ENCODE results near the gene C3. TPM values are rescaled to one million over a fixed set of nuclear protein-coding genes. Genes with fewer than 3 reads are reported as not detected.

The C3 gene
- polyA plus RNA-seq, 2 of the 4 experiments (the other 2 are of a cell fraction) = 45.4 to 70.9 TPM

DNA sequence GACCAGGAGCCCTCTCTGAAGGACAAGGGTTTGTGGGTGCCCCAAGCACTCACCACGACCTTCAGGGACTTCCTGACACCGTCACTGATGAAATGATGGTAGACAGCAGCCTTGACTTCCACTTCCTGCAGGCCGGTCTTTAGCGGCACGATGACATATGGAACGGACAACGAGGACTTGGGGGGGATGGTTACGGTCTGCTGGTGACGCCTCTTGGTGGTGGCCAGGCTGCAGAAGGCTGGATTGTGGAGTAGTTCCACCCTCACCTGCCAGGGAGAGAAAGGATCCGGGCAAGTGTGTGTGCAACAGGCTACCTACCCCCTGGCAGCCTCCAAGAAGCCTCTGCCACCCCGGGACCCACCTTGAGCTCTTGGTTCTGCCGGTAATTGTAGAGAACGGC lies 23.2 kb downstream of the C3 start:
- ATAC-seq (no peak), DNase-seq (ENCODE audit: low read depth in 1 of 2, low spot score in 1 of 2) (no peak), FAIRE-seq (no peak)
- POLR2A ChIA-PET = no interaction called here
- whole genome bisulfite sequencing (ENCODE audit: missing lambda C conversion rate) = 92% methylated on average over 12 of the region's 13 CpGs
- Histone ChIP-seq H3K9me3 (no peaks in the 10 kb centered on the region), H3K4me1 (no peaks in the 10 kb centered on the region), H3K4me3 (no peak overlapping the region), H3K27ac (no peak overlapping the region), H3K4me2 (no peak overlapping the region)
- CTCF ChIA-PET = no interaction called here
- TF ChIP-seq, protein P1, sequence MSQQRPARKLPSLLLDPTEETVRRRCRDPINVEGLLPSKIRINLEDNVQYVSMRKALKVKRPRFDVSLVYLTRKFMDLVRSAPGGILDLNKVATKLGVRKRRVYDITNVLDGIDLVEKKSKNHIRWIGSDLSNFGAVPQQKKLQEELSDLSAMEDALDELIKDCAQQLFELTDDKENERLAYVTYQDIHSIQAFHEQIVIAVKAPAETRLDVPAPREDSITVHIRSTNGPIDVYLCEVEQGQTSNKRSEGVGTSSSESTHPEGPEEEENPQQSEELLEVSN (IDR thresholded peaks at IDR 0.05; ENCODE audit: borderline replicate concordance, low read depth) = no peak
- TF ChIP-seq JUNB (IDR thresholded peaks at IDR 0.05) (no peak), MAFK (IDR thresholded peaks at IDR 0.05; ENCODE audit: partially characterized antibody) (no peak), CHD4 (IDR thresholded peaks at IDR 0.05; ENCODE audit: borderline replicate concordance) (no peak), RNF2 (IDR thresholded peaks at IDR 0.05; ENCODE audit: borderline replicate concordance, low read depth) (no peak), TFCP2L1 (CRISPR knock-in tag; IDR thresholded peaks at IDR 0.05) (no peak), RFX5 (IDR thresholded peaks at IDR 0.05) (no peak), ELK1 (IDR thresholded peaks at IDR 0.05; ENCODE audit: low read depth, low read length) (no peak), CBX2 (IDR thresholded peaks at IDR 0.05; ENCODE audit: borderline replicate concordance, low read depth) (no peak), MAX (IDR thresholded peaks at IDR 0.05) (no peak), MYC (IDR thresholded peaks at IDR 0.05; ENCODE audit: borderline replicate concordance, low read length) (no peak), TP53 (CRISPR knock-in tag; IDR thresholded peaks at IDR 0.05) (no peak), CEBPB (IDR thresholded peaks at IDR 0.05) (no peak), KDM1A (IDR thresholded peaks at IDR 0.05; ENCODE audit: low read depth) (no peak), EHF (CRISPR knock-in tag; IDR thresholded peaks at IDR 0.05) (no peak), JUN (IDR thresholded peaks at IDR 0.05) (no peak), RCOR1 (IDR thresholded peaks at IDR 0.05; ENCODE audit: low read depth, low read length) (no peak), FOSL2 (IDR thresholded peaks at IDR 0.05) (no peak), FOSL2 (CRISPR knock-in tag; IDR thresholded peaks at IDR 0.05) (no peak)

DNA sequence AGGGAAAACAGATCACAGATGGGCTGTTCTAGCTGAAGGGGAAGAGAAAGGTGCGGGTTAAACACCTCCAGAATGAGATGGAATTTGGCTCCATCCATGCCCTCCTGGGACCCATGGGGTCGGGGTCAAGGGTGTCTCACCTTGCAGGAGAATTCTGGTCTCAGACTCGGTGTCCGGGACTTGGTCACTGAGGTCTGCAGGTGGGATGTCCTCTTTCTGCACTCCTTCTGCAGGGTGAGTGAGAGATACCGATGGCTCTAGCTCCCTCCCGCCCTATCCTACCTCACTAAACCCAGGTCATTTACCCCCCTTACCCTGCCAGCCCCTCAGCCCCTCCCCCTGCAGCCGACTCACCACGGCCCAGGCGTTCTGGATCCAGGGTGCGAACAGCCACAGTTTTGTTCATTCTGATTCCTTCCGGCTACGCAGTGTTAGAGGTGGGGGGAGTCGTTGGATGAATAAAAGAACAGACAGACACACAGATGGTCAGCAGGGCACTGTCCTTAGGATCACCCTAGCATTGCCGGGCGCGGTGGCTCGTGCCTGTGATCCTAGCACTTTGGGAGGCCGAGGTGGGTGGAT lies 24.1 kb downstream of the C3 start:
- POLR2A ChIA-PET = no interaction called here
- CTCF ChIA-PET = interaction anchor here (0.6 kb wide), 1 partner anchor 65 kb away, joined by 3 read pairs; no protein-coding TSS in a partner anchor
- WGBS (ENCODE audit: missing lambda C conversion rate) = 73% methylated on average over 18 of the region's 18 CpGs

GRCh38 chr19:6694147-6694815 lies 26.2 kb downstream of the C3 start:
- peak in 1 of 2 experiments; percentile 40 for DNase-seq (ENCODE audit: low read depth in 1 of 2, low spot score in 1 of 2)
- peak in 1 of 2 experiments; percentile 63; a peak in 3 of 6 replicates for ATAC-seq
- POLR2A ChIA-PET = no interaction called here
- WGBS (ENCODE audit: missing lambda C conversion rate) = 83% methylated on average over 23 of the region's 25 CpGs
- H3K4me1 ChIP-seq = no peaks in the 10 kb centered on the region
- no peak overlapping the region for H3K4me3 ChIP-seq
- CTCF ChIA-PET = no interaction called here
- no peak overlapping the region for H3K27ac ChIP-seq
- TF ChIP-seq ZC3H11A (IDR thresholded peaks at IDR 0.05) (no peak), SREBF2 (IDR thresholded peaks at IDR 0.05) (no peak), POLR2A (IDR thresholded peaks at IDR 0.05; ENCODE audit: low read length) (no peak), MAZ (IDR thresholded peaks at IDR 0.05; ENCODE audit: borderline replicate concordance, low read depth, low read length) (no peak), CBX8 (IDR thresholded peaks at IDR 0.05) (no peak), JUNB (IDR thresholded peaks at IDR 0.05) (no peak), ELK1 (IDR thresholded peaks at IDR 0.05; ENCODE audit: low read depth, low read length) (no peak)
- FAIRE-seq = no peak
- H3K4me2 ChIP-seq = no peak overlapping the region
- no peaks in the 10 kb centered on the region for H3K9me3 ChIP-seq

More for the DNA sequence above, 24.1 kb downstream of the C3 start:
- Histone ChIP-seq H3K4me2 (no peak overlapping the region), H3K4me3 (no peak overlapping the region), H3K9me3 (no peaks in the 10 kb centered on the region), H3K27ac (no peak overlapping the region), H3K4me1 (no peaks in the 10 kb centered on the region)
- no peak for FAIRE-seq
- TF ChIP-seq RFX5 (IDR thresholded peaks at IDR 0.05) = no peak
- TF ChIP-seq NPAS2 (CRISPR knock-in tag; IDR thresholded peaks at IDR 0.05; ENCODE audit: borderline replicate concordance) = no peak
- no peak for TF ChIP-seq MAX (IDR thresholded peaks at IDR 0.05)
- TF ChIP-seq MYC (IDR thresholded peaks at IDR 0.05; ENCODE audit: borderline replicate concordance, low read length) = no peak
- no peak for DNase-seq (ENCODE audit: low read depth in 1 of 2, low spot score in 1 of 2)
- ATAC-seq = 0 out of 6 replicates have a peak, but pooled peaks of 1 of the 2 experiments have one; percentile 24
